Osteocyte (in vitro differentiated cells): ENCODE data around the gene AP2A2. TPM values are rescaled to one million over a fixed set of nuclear protein-coding genes. Genes with fewer than 3 reads are reported as not detected.

Experiments
- DNase-seq: peaks from one replicate; pipeline ENCODE4 v3.0.0; 2021; ENCODE audit warnings: mixed read lengths; ENCODE audit not compliant: unreplicated experiment; ENCODE audit errors: extremely low spot score
- H3K27ac Mint-ChIP-seq: one replicate; pipeline ENCODE4 v1.8.0; 2021; ENCODE audit warnings: mild to moderate bottlenecking, mixed read lengths; ENCODE audit not compliant: unreplicated experiment
- H3K27me3 Mint-ChIP-seq: one replicate; pipeline ENCODE4 v1.8.0; 2021; ENCODE audit warnings: mixed read lengths; ENCODE audit not compliant: unreplicated experiment
- H3K36me3 Mint-ChIP-seq: one replicate; pipeline ENCODE4 v1.8.0; 2021; ENCODE audit warnings: mixed read lengths; ENCODE audit not compliant: unreplicated experiment
- H3K4me1 Mint-ChIP-seq: one replicate; pipeline ENCODE4 v1.8.0; 2021; ENCODE audit warnings: mixed read lengths; ENCODE audit not compliant: unreplicated experiment
- H3K4me3 Mint-ChIP-seq: one replicate; pipeline ENCODE4 v1.8.0; 2021; ENCODE audit warnings: mild to moderate bottlenecking, moderate library complexity, mixed read lengths; ENCODE audit not compliant: unreplicated experiment
- H3K9me3 Mint-ChIP-seq: one replicate; pipeline ENCODE4 v1.8.0; 2021; ENCODE audit warnings: mixed read lengths; ENCODE audit not compliant: unreplicated experiment
- total RNA-seq: library from RNA; stranded (reverse); gene quantifications from 2 replicates; pipeline ENCODE4 v1.2.1, GENCODE V29; 2021
- TF ChIP-seq, protein P1 (sequence below): fragments of 200-600 bp; sonication (generic); IDR thresholded peaks from 2 replicates; pipeline ENCODE4 v1.5.0; 2021; ENCODE audit warnings: antibody characterized with exemption, mild to moderate bottlenecking, moderate library complexity

AP2A2 gene
- total RNA-seq, 1 donor from 2014 or later = 102 TPM

DNA sequence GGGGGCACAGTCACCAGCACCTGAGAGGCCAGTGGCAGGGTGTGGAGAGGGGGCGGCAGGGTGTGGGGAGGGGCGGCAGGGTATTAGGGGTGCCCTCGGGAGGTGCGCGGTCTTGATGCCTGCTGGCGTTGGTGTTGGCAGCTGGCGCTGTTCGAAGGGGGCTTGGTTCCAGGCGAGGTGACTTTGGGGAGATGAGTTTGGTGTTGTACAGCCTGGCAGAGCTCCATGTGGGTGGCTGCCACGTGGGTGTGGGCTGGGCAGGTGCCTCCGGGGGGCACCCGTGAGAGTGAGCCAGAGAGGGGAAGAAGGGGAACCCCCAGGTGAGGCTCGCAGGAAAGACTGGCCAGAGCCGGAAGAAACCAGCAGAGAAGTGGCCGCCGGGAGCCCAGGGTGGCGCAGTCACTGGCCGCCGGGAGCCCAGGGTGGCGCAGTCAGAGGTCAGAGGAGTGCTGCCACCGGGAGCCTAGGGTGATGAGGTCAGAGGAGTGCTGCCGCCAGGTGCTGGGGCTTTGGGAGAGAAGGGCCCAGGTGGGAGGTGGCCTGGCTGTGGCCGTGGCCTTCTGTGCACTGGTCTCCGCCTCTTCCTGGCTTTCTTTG lies 66.1 kb downstream of the AP2A2 start:
- H3K36me3 Mint-ChIP-seq = peaks cover 20% of the 10 kb centered on the region
- no peak overlapping the region for H3K27ac Mint-ChIP-seq
- TF ChIP-seq, protein P1, sequence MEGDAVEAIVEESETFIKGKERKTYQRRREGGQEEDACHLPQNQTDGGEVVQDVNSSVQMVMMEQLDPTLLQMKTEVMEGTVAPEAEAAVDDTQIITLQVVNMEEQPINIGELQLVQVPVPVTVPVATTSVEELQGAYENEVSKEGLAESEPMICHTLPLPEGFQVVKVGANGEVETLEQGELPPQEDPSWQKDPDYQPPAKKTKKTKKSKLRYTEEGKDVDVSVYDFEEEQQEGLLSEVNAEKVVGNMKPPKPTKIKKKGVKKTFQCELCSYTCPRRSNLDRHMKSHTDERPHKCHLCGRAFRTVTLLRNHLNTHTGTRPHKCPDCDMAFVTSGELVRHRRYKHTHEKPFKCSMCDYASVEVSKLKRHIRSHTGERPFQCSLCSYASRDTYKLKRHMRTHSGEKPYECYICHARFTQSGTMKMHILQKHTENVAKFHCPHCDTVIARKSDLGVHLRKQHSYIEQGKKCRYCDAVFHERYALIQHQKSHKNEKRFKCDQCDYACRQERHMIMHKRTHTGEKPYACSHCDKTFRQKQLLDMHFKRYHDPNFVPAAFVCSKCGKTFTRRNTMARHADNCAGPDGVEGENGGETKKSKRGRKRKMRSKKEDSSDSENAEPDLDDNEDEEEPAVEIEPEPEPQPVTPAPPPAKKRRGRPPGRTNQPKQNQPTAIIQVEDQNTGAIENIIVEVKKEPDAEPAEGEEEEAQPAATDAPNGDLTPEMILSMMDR = no peak
- no peaks in the 10 kb centered on the region for H3K27me3 Mint-ChIP-seq
- H3K4me3 Mint-ChIP-seq = no peak overlapping the region
- H3K9me3 Mint-ChIP-seq = no peaks in the 10 kb centered on the region
- no peak for DNase-seq
- peaks cover 2% of the 10 kb centered on the region for H3K4me1 Mint-ChIP-seq

DNA sequence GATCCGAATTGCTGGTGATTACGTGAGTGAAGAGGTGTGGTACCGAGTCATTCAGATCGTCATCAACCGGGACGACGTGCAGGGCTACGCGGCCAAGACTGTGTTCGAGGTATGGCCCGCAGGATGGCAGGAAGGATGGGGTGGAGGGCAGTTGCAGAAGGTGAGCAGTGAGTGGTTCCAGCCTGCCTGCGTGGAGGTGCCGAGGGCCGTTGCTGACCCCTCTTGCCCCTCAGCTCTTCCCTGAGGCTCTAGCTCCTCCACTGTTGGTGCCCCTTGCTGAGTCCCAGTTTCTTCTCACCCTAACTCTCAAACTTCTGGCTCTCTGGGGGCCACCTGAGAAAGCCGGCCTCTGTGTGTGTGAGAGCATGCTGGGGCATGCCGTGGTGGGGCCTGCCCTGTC lies 66.9 kb downstream of the AP2A2 start:
- no peak for DNase-seq
- H3K9me3 Mint-ChIP-seq = no peaks in the 10 kb centered on the region
- peaks cover 20% of the 10 kb centered on the region for H3K36me3 Mint-ChIP-seq
- TF ChIP-seq, protein P1 = no peak
- no peaks in the 10 kb centered on the region for H3K27me3 Mint-ChIP-seq
- H3K27ac Mint-ChIP-seq = no peak overlapping the region
- no peak overlapping the region for H3K4me3 Mint-ChIP-seq
- H3K4me1 Mint-ChIP-seq = peaks cover 2% of the 10 kb centered on the region

DNA sequence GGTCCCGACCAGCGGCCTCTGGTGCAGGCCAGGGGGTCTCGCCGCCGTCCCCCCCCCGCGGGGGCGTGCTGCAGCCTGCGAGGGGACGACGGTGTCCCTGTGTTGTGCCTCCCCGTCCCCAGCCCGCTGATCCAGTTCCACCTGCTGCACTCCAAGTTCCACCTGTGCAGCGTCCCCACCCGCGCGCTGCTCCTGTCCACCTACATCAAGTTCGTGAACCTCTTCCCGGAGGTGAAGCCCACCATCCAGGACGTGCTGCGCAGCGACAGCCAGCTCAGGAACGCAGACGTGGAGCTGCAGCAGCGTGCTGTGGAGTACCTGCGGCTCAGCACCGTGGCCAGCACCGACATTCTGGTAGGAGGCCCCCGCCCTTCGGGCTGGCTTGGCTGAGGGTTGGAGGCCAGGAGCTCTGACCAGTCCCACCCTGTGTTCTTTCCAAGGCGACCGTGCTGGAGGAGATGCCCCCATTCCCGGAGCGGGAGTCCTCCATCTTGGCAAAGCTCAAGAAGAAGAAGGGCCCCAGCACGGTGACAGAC lies 68.0 kb downstream of the AP2A2 start:
- H3K36me3 Mint-ChIP-seq = peaks cover 16% of the 10 kb centered on the region
- TF ChIP-seq, protein P1 = no peak
- no peak overlapping the region for H3K4me3 Mint-ChIP-seq
- no peaks in the 10 kb centered on the region for H3K27me3 Mint-ChIP-seq
- no peaks in the 10 kb centered on the region for H3K9me3 Mint-ChIP-seq
- no peak for DNase-seq
- peaks cover 2% of the 10 kb centered on the region for H3K4me1 Mint-ChIP-seq
- H3K27ac Mint-ChIP-seq = no peak overlapping the region

DNA sequence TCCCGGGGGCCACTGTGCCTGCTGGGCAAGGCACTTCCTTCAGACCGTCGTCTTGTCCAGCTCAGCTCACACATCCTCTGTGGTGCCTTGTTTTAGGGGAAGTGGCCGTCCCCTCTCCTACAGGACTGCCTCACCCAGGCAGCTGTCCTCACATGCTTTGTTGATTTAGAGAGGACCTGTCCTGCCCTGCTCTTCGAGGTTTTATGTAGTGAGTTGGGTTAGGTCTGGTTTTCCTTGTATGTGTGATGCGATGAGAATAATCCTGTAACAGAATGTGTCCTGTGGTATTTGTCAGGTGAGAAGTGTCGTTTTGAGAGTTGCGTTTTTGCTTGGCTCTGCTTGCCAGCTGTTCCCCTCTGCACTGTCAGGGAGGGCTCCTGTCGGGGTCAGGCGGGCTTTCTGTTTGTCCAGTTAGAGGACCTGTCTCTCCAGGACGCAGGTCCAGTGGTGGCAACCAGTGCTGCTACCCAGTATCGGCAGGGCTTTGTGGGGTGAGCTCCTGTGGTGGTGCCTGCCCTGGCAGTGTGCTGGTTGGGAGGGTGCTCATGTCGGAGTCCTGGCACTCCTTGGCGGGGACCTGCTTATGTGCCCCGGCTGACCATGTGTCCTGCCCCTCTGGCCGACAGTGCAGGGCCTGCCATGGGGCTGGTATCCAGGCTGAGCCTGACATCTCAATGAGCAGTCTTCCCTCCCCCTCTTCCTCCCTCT lies 69.5 kb downstream of the AP2A2 start:
- TF ChIP-seq, protein P1 = no peak
- DNase-seq = no peak
- Mint-ChIP-seq H3K9me3 (no peaks in the 10 kb centered on the region), H3K36me3 (peaks cover 11% of the 10 kb centered on the region), H3K4me3 (no peak overlapping the region), H3K4me1 (peaks cover 2% of the 10 kb centered on the region), H3K27ac (peak overlapping the region; percentile 29), H3K27me3 (no peaks in the 10 kb centered on the region)

DNA sequence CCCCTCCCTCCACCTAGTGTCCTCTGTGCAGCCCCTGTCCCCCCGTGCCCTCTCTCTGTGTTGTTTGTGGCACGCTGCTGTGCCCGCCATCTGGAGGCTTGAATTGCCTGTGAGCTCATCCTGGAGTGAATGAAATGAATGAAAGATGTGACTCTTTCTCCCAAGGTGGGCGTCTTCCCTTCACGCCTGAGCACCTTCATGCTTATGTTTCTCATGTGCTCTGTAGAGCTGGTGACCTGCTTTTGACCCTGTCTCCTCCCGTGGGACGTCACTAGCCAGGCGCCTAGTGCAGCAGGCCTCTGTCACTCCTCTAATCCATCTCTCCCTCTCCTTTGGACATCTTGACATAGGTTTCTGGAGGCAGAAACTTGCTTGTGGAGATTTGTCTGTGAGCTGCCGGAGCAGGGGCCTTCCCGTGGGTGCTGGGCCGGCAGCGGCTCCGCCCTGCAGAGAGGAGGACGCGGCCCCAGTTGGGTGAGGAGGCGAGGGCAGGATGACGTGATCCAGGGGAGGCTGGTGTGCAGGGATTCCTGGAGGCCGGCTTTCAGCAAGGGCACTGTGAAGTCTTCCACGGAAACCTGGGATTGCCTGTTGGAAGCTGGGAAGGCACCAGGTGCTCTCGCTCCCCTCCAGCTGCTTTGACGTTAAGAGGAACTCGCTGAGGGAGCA lies 70.2 kb downstream of the AP2A2 start:
- Mint-ChIP-seq H3K4me3 (no peak overlapping the region), H3K4me1 (peaks cover 2% of the 10 kb centered on the region), H3K27me3 (no peaks in the 10 kb centered on the region), H3K9me3 (no peaks in the 10 kb centered on the region), H3K36me3 (peaks cover 16% of the 10 kb centered on the region), H3K27ac (no peak overlapping the region)
- no peak for DNase-seq
- TF ChIP-seq, protein P1 = no peak
